Right atrium auricular region (tissue), 2 donors: Measurements from ENCODE around the gene ARRDC4. TPM values are rescaled to one million over a fixed set of nuclear protein-coding genes. Genes with fewer than 3 reads are reported as not detected.
A peak's percentile ranks its signal among the peaks of the same experiment; 100 is the strongest.

ENCODE experiments used
- DNase-seq: peaks from one replicate; pipeline ENCODE4 v3.0.0-alpha.2; 2019; ENCODE audit warnings: low spot score
- H3K27ac ChIP-seq, 2 donors: fragments of 200-600 bp; sonication (generic); 1 replicate in 1 of 2; 2 replicates in 1 of 2; pipeline ENCODE4 v1.5.1; 2016 to 2019
- H3K27me3 ChIP-seq, 2 donors: fragments of 200-600 bp; sonication (generic); one replicate each; pipeline versions ENCODE4 v1.5.1 to v1.6.0; 2017 to 2019
- H3K36me3 ChIP-seq: fragments of 200-600 bp; sonication (generic); one replicate; pipeline ENCODE4 v1.5.1; 2016
- H3K4me1 ChIP-seq, 2 donors: fragments of 200-600 bp; sonication (generic); one replicate each; pipeline versions ENCODE4 v1.5.1 to v1.6.0; 2017 to 2019
- H3K4me3 ChIP-seq, 2 donors: fragments of 200-600 bp; sonication (generic); 1 replicate in 1 of 2; 2 replicates in 1 of 2; pipeline ENCODE4 v1.5.1; 2017 to 2019; ENCODE audit warnings: mild to moderate bottlenecking in 1 of 2, moderate library complexity in 1 of 2
- H3K9me3 ChIP-seq, 2 donors: fragments of 200-600 bp; sonication (generic); one replicate each; pipeline ENCODE4 v1.5.1; 2019
- total RNA-seq, 2 donors: library from RNA; depleted of rRNA; stranded (reverse); fragments of >200 nt; gene quantifications; one replicate each; pipeline ENCODE4 v1.1.0, GENCODE V29; 2016
- TF ChIP-seq, protein P1 (sequence below), 2 donors: fragments of 200-600 bp; sonication (generic); IDR thresholded peaks; one replicate each; pipeline ENCODE4 v1.5.1; 2019; ENCODE audit warnings: antibody characterized with exemption in 2 of 2

ARRDC4 gene, protein sequence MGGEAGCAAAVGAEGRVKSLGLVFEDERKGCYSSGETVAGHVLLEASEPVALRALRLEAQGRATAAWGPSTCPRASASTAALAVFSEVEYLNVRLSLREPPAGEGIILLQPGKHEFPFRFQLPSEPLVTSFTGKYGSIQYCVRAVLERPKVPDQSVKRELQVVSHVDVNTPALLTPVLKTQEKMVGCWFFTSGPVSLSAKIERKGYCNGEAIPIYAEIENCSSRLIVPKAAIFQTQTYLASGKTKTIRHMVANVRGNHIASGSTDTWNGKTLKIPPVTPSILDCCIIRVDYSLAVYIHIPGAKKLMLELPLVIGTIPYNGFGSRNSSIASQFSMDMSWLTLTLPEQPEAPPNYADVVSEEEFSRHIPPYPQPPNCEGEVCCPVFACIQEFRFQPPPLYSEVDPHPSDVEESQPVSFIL
- total RNA-seq: 10 to 100 TPM; 17.2 to 34.9 TPM

DNA sequence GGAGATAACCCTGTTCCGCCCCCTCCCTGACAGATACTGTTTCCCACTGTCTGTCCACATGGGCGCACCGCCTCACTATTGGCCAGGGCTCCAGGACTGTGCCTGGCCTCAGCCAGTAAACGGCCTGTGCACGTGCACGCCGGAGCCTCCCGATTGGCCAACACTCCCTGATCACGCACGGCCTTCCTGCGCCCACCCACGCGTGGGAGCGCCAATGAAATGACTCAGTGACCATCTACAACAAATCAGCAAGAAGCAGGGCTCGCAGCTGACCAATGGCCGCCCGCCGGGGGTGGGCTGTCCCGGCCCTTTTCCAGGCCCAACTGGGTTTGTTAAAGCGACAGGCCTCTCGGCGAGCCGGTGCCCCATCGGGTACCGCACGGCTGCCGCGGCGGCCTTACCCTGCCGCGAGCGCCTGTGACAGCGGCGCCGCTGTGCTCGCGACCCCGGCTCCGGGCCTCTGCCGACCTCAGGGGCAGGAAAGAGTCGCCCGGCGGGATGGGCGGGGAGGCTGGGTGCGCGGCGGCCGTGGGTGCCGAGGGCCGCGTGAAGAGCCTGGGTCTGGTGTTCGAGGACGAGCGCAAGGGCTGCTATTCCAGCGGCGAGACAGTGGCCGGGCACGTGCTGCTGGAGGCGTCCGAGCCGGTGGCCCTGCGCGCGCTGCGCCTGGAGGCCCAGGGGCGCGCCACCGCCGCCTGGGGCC, at the start of gene ARRDC4:
Gene ARRDC4, plus strand, starts transcription at position 340 of the 703 bp plus-strand sequence. Its CDS starts 159 bp downstream, at position 499.
- no peaks in the 10 kb centered on the region for H3K36me3 ChIP-seq
- DNase-seq: peak; percentile 100
- H3K9me3 ChIP-seq: no peaks in the 10 kb centered on the region
- TF ChIP-seq, protein P1, sequence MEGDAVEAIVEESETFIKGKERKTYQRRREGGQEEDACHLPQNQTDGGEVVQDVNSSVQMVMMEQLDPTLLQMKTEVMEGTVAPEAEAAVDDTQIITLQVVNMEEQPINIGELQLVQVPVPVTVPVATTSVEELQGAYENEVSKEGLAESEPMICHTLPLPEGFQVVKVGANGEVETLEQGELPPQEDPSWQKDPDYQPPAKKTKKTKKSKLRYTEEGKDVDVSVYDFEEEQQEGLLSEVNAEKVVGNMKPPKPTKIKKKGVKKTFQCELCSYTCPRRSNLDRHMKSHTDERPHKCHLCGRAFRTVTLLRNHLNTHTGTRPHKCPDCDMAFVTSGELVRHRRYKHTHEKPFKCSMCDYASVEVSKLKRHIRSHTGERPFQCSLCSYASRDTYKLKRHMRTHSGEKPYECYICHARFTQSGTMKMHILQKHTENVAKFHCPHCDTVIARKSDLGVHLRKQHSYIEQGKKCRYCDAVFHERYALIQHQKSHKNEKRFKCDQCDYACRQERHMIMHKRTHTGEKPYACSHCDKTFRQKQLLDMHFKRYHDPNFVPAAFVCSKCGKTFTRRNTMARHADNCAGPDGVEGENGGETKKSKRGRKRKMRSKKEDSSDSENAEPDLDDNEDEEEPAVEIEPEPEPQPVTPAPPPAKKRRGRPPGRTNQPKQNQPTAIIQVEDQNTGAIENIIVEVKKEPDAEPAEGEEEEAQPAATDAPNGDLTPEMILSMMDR (IDR thresholded peaks at IDR 0.05): no peak
- H3K27me3 ChIP-seq: no peaks in the 10 kb centered on the region
- H3K4me1 ChIP-seq: peaks cover 0 to 26% of the 10 kb centered on the region in 2 donors
- peak within 1 kb of the TSS; percentile 92 to 97 for H3K27ac ChIP-seq
- peak within 1 kb of the TSS; percentile 94 to 99 for H3K4me3 ChIP-seq

DNA sequence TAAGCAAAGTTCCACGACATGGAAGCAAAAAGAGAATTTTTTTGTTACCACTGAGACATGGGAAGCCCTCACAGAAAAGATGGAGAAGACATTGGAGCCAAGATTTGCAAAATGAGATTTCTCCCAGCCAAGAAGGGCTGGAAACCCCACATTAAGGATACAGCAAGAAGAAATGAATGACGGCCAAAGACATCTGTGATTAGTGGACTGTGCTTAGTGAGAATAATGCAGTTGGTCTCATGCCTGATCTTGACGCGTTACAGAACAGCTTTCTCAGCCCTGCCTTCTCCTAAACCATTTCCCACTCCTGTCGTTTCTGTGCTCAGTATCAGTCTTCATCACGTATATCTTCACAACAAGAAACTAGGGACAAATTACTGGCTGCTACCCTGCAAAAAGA, 45.8 kb upstream of the ARRDC4 start:
- H3K9me3 ChIP-seq: no peaks in the 10 kb centered on the region
- H3K27ac ChIP-seq: no peak overlapping the region
- H3K4me1 ChIP-seq: no peaks in the 10 kb centered on the region
- no peak for DNase-seq
- H3K4me3 ChIP-seq: no peak overlapping the region
- TF ChIP-seq, protein P1 (IDR thresholded peaks at IDR 0.05): no peak
- H3K36me3 ChIP-seq: no peaks in the 10 kb centered on the region
- H3K27me3 ChIP-seq: no peaks in the 10 kb centered on the region

DNA sequence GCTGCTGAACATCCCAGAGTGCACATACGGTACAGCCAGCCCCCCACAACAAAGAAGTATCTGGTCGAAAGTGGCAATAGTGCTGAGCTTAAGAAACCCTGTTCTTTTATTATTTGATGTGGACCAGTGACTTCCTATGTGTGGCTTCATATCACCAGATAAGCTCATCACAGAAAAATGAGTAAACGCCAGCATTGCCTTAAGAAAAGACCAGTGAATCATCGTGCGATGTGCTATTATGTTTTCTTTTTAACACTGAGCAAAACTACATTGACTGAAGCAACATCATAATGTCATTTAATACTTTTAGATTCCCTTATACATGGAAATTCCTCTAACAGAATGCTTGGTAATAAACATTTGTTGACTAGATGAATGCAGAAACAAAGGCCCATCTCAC, 45.2 kb upstream of the ARRDC4 start:
- DNase-seq: no peak

DNA sequence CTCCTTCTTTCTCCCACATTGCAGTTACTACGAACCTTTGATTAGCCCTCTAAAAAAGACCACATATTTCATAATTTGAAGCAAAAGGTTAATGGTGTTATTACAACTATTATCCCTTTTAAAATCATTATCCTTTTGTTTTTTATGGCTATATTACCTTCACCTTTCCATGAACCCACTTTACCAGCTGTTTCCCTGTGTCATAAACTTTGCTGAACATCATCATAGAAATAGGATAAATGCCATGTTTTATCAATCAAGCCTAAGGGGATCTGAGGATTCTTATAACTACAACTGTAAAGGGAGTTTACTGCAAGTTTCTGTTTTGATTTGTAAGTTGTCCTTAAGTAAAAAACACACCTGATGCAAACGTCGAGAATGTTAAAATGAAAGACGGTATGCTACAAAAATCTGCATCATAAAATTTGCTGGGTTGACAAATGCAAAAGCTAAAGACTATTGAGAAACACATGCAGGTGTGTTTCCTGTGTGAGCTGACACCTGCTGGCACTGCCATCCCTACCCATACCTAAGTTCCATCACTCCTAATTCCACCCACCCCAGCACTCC, 39.1 kb upstream of the ARRDC4 start:
- no peaks in the 10 kb centered on the region for H3K27me3 ChIP-seq
- H3K4me1 ChIP-seq: no peaks in the 10 kb centered on the region
- TF ChIP-seq, protein P1 (IDR thresholded peaks at IDR 0.05): no peak
- H3K27ac ChIP-seq: no peak overlapping the region
- H3K9me3 ChIP-seq: peaks cover 0 to 28% of the 10 kb centered on the region in 2 donors
- no peaks in the 10 kb centered on the region for H3K36me3 ChIP-seq
- DNase-seq: no peak
- no peak overlapping the region for H3K4me3 ChIP-seq

More for the DNA sequence above, 45.2 kb upstream of the ARRDC4 start:
- H3K9me3 ChIP-seq: no peaks in the 10 kb centered on the region
- no peak overlapping the region for H3K4me3 ChIP-seq
- H3K27me3 ChIP-seq: no peaks in the 10 kb centered on the region
- no peaks in the 10 kb centered on the region for H3K4me1 ChIP-seq
- TF ChIP-seq, protein P1 (IDR thresholded peaks at IDR 0.05): no peak
- no peaks in the 10 kb centered on the region for H3K36me3 ChIP-seq
- no peak overlapping the region for H3K27ac ChIP-seq

DNA sequence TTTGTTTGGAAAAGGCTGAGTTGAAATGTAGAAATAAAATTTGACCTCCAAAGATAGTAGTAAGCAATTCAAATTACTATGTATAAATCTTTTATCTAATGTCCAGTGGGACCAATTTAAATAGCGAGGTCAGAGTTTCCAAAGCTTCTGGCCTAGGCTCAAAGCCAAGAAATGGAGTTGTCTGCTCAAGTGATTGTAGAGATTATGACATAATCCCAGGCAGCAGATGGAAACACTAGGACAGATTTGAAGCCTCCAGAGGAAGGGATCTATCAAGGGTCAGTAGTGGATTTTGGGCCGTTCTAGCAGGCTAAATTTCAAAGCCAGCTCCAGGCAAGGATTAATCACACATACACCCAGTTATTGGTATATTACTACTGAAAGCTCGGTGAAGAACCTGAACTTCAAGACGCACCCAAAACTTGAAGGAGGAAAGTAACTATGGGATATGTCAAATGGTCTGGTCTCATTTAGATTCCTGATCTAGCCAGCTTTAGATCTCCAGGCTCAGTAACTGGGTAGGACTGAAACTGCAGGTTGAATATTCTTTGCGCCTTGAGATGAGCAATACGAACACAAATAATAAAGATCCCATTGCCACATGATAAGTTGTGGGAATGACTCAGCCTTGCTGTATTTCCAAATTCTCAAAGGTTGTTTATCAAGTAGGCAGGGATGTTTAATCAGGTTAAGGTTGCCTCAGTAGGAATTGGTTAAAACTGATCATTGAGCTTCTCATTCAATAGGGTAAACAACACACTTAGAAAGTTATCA, 30.9 kb upstream of the ARRDC4 start:
- TF ChIP-seq, protein P1 (IDR thresholded peaks at IDR 0.05): no peak
- H3K36me3 ChIP-seq: no peaks in the 10 kb centered on the region
- no peak overlapping the region for H3K27ac ChIP-seq
- no peaks in the 10 kb centered on the region for H3K4me1 ChIP-seq
- no peaks in the 10 kb centered on the region for H3K27me3 ChIP-seq
- H3K4me3 ChIP-seq: no peak overlapping the region
- H3K9me3 ChIP-seq: peaks cover 0 to 8% of the 10 kb centered on the region in 2 donors
- no peak for DNase-seq
